HEK293 (cell line): ENCODE measurements around the gene CDH12.

ENCODE experiments used
- KLF10 ChIP-seq: fragments of 450-650 bp; IDR thresholded peaks from 2 replicates; pipeline ENCODE4 v1.5.1; 2018; ENCODE audit warnings: missing biosample characterization, mild to moderate bottlenecking, missing genetic modification characterization
- ZBTB1 ChIP-seq: fragments of 450-650 bp; formaldehyde crosslinking; IDR thresholded peaks from 2 replicates; pipeline ENCODE4 v1.5.1; 2016; ENCODE audit warnings: missing biosample characterization, missing genetic modification characterization
- ZNF23 ChIP-seq: fragments of 450-650 bp; formaldehyde crosslinking; IDR thresholded peaks from 2 replicates; pipeline ENCODE4 v1.5.1; 2016; ENCODE audit warnings: missing biosample characterization, missing genetic modification characterization, borderline replicate concordance
- ZNF335 ChIP-seq: fragments of 450-650 bp; formaldehyde crosslinking; conservative IDR thresholded peaks from 2 replicates; pipeline ENCODE4 v1.5.1; 2016; ENCODE audit warnings: missing biosample characterization, missing genetic modification characterization
- TF ChIP-seq, protein P1 (sequence below): fragments of 450-650 bp; formaldehyde crosslinking; optimal IDR thresholded peaks from 2 replicates; pipeline ENCODE3; 2016; ENCODE audit warnings: missing biosample characterization, mild to moderate bottlenecking, missing genetic modification characterization
- TF ChIP-seq, protein P2 (sequence below): fragments of 450-650 bp; formaldehyde crosslinking; IDR thresholded peaks from 2 replicates; pipeline ENCODE4 v1.5.1; 2016; ENCODE audit warnings: missing biosample characterization, missing genetic modification characterization, borderline replicate concordance
- TF ChIP-seq, protein P3 (sequence below): fragments of 450-650 bp; formaldehyde crosslinking; IDR thresholded peaks from 2 replicates; pipeline ENCODE4 v1.5.1; 2016; ENCODE audit warnings: missing biosample characterization, missing genetic modification characterization

DNA sequence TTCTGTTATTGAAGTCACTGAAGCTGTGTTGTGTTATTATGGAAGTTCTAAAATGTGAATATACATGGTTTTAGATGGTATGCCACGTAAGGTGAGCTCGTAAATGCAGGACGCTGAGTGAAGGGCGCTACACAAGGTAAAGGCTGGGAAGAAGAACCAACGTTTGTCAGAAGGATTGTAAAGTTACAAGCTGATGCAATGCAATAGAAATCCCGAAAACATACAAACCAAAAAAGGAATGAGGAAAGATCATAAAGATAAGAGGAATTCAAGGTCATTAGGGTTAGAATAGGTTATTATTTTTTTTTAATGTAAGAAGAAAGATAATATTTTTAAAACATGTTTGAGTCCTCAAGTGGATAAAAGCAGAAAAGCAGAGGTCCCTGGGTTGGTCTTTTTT, 538.6 kb downstream of the CDH12 start:
- TF ChIP-seq, protein P1, sequence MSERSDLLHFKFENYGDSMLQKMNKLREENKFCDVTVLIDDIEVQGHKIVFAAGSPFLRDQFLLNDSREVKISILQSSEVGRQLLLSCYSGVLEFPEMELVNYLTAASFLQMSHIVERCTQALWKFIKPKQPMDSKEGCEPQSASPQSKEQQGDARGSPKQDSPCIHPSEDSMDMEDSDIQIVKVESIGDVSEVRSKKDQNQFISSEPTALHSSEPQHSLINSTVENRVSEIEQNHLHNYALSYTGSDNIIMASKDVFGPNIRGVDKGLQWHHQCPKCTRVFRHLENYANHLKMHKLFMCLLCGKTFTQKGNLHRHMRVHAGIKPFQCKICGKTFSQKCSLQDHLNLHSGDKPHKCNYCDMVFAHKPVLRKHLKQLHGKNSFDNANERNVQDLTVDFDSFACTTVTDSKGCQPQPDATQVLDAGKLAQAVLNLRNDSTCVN (tag by site-specific recombination), result no peak
- no peak for TF ChIP-seq ZBTB1
- TF ChIP-seq, protein P2, sequence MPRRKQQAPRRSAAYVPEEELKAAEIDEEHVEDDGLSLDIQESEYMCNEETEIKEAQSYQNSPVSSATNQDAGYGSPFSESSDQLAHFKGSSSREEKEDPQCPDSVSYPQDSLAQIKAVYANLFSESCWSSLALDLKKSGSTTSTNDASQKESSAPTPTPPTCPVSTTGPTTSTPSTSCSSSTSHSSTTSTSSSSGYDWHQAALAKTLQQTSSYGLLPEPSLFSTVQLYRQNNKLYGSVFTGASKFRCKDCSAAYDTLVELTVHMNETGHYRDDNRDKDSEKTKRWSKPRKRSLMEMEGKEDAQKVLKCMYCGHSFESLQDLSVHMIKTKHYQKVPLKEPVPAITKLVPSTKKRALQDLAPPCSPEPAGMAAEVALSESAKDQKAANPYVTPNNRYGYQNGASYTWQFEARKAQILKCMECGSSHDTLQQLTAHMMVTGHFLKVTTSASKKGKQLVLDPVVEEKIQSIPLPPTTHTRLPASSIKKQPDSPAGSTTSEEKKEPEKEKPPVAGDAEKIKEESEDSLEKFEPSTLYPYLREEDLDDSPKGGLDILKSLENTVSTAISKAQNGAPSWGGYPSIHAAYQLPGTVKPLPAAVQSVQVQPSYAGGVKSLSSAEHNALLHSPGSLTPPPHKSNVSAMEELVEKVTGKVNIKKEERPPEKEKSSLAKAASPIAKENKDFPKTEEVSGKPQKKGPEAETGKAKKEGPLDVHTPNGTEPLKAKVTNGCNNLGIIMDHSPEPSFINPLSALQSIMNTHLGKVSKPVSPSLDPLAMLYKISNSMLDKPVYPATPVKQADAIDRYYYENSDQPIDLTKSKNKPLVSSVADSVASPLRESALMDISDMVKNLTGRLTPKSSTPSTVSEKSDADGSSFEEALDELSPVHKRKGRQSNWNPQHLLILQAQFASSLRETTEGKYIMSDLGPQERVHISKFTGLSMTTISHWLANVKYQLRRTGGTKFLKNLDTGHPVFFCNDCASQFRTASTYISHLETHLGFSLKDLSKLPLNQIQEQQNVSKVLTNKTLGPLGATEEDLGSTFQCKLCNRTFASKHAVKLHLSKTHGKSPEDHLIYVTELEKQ (tag by site-specific recombination), result no peak
- TF ChIP-seq, protein P3, sequence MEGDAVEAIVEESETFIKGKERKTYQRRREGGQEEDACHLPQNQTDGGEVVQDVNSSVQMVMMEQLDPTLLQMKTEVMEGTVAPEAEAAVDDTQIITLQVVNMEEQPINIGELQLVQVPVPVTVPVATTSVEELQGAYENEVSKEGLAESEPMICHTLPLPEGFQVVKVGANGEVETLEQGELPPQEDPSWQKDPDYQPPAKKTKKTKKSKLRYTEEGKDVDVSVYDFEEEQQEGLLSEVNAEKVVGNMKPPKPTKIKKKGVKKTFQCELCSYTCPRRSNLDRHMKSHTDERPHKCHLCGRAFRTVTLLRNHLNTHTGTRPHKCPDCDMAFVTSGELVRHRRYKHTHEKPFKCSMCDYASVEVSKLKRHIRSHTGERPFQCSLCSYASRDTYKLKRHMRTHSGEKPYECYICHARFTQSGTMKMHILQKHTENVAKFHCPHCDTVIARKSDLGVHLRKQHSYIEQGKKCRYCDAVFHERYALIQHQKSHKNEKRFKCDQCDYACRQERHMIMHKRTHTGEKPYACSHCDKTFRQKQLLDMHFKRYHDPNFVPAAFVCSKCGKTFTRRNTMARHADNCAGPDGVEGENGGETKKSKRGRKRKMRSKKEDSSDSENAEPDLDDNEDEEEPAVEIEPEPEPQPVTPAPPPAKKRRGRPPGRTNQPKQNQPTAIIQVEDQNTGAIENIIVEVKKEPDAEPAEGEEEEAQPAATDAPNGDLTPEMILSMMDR (tag by site-specific recombination), result no peak
- no peak for TF ChIP-seq KLF10 (tag by site-specific recombination)
- no peak for TF ChIP-seq ZNF335 (tag by site-specific recombination)
- TF ChIP-seq ZNF23 (tag by site-specific recombination), result no peak
